K562 (cell line): ENCODE results near the gene IGSF9. TPM values are rescaled to one million over a fixed set of nuclear protein-coding genes. Genes with fewer than 3 reads are reported as not detected.

Source experiments
- ATAC-seq: fragments of 200-7000 bp; cut with Tn5 transposase; 3 replicates; pipeline ENCODE4 v1.9.1; 2020; ENCODE audit warnings: moderate library complexity
- BruUV-seq: library from RNA; stranded (reverse); fragments of 400-500 nt; replicated peaks from 2 replicates; lab custom pipeline; 2021; lab: Mats Ljungman, UMichigan
- CTCF ChIA-PET: fragments of 300-600 bp; formaldehyde crosslinking; extraction: SDS; loops from one replicate; lab custom pipeline; 2021; ENCODE audit warnings: low intra/inter-chr PET ratio; lab: Yijun Ruan, JAX
- POLR2A ChIA-PET: fragments of 300-600, 350-650 bp; sonication (Branson Sonifier 250); formaldehyde crosslinking; extraction: SDS; loops from one replicate; lab custom pipeline; 2021; ENCODE audit warnings: antibody characterized with exemption, inconsistent platforms; lab: Yijun Ruan, JAX
- DNase-seq, 4 experiments: peaks; one replicate each; pipeline versions ENCODE4 v3.0.0 to v3.0.0-alpha.2; 2011 to 2018; ENCODE audit warnings: low spot score in 3 of 4, mixed read lengths in 3 of 4; ENCODE audit errors: extremely low read depth in 1 of 4
- FAIRE-seq: peaks from 2 replicates; lab custom pipeline; 2011; peaks lifted over from hg19 to GRCh38; lab: Jason Lieb, UNC
- H2AFZ ChIP-seq: 2 replicates; pipeline ENCODE4 v1.6.0; 2011; ENCODE audit warnings: low read depth, low read length, control low read depth, inconsistent platforms
- H3K27ac ChIP-seq: fragments of 200-600 bp; 3 replicates; pipeline ENCODE4 v1.8.0; 2011; ENCODE audit warnings: low read depth, mild to moderate bottlenecking, control low read depth, inconsistent platforms, low read length, moderate library complexity, mixed read lengths; ENCODE audit errors: extremely low read depth
- H3K27me3 ChIP-seq, 2 experiments: fragments of 300-600 bp in 1 of 2; 2 replicates in 1 of 2; 3 replicates in 1 of 2; pipeline versions ENCODE4 v1.6.0 to v1.8.0; 2011; ENCODE audit warnings: inconsistent platforms in 2 of 2, low read length in 2 of 2, mild to moderate bottlenecking in 1 of 2, mixed read lengths in 1 of 2, moderate library complexity in 1 of 2; ENCODE audit not compliant: control insufficient read depth in 2 of 2, insufficient read depth in 2 of 2
- H3K36me3 ChIP-seq: fragments of 300-600 bp; 3 replicates; pipeline ENCODE4 v1.8.0; 2011; ENCODE audit warnings: mild to moderate bottlenecking, low read length, inconsistent platforms; ENCODE audit not compliant: control insufficient read depth, insufficient read depth
- H3K4me1 ChIP-seq, 2 experiments: fragments of 200-600 bp in 1 of 2; replicated peaks in 1 of 2; 2 replicates in 1 of 2; 3 replicates in 1 of 2; pipeline versions ENCODE4 v1.5.1 to v1.8.0; 2011; ENCODE audit warnings: inconsistent platforms in 2 of 2, low read length in 2 of 2, mild to moderate bottlenecking in 1 of 2, mixed read lengths in 1 of 2, moderate library complexity in 1 of 2; ENCODE audit not compliant: control insufficient read depth in 2 of 2, insufficient read depth in 2 of 2
- H3K4me2 ChIP-seq: 2 replicates; pipeline ENCODE4 v1.6.1; 2011; ENCODE audit warnings: low read length, control low read depth, inconsistent platforms, mixed read lengths; ENCODE audit not compliant: insufficient read depth
- H3K4me3 ChIP-seq: fragments of 200-600 bp; sonication (generic), shearing (Covaris generic); 2 replicates; pipeline ENCODE4 v1.5.1; 2016; ENCODE audit warnings: control low read depth, inconsistent platforms
- H3K79me2 ChIP-seq: fragments of 200-600 bp; 3 replicates; pipeline ENCODE4 v1.8.0; 2011; ENCODE audit warnings: low read length, inconsistent platforms; ENCODE audit not compliant: control insufficient read depth, insufficient read depth
- H3K9ac ChIP-seq, 2 experiments: 2 replicates each; pipeline versions ENCODE4 v1.6.0 to v1.6.1; 2011; ENCODE audit warnings: low read depth in 2 of 2, low read length in 2 of 2, control low read depth in 1 of 2, inconsistent platforms in 1 of 2, mild to moderate bottlenecking in 1 of 2, mixed read lengths in 1 of 2; ENCODE audit not compliant: insufficient read depth in 1 of 2
- H3K9me1 ChIP-seq: one replicate; pipeline ENCODE4 v1.6.0; 2011; ENCODE audit warnings: inconsistent platforms, mild to moderate bottlenecking, low read length, moderate library complexity; ENCODE audit not compliant: control insufficient read depth, insufficient read depth
- H3K9me3 ChIP-seq: replicated peaks from 2 replicates; pipeline ENCODE4 v1.5.1; 2011; ENCODE audit warnings: low read depth, low read length, inconsistent platforms; ENCODE audit not compliant: control insufficient read depth, insufficient read depth
- H4K20me1 ChIP-seq: replicated peaks from 2 replicates; pipeline ENCODE4 v1.6.1; 2011; ENCODE audit warnings: low read length, inconsistent platforms, mixed read lengths; ENCODE audit not compliant: control insufficient read depth, insufficient read depth
- ILF3 ChIP-seq: fragments of 450-650 bp; IDR thresholded peaks from 2 replicates; pipeline ENCODE4 v1.6.1; 2018; ENCODE audit warnings: antibody characterized with exemption, mild to moderate bottlenecking, moderate library complexity, borderline replicate concordance
- ZNF121 ChIP-seq: sonication (generic); formaldehyde crosslinking; conservative IDR thresholded peaks from 2 replicates; pipeline ENCODE4 v1.8.0; 2022; ENCODE audit warnings: missing genetic modification reagents
- WGBS: fragments of 100-300 bp; shearing (Covaris generic); methylation state at CpG from one replicate; pipeline ENCODE4 v1.1.6; 2016; ENCODE audit warnings: low coverage, mixed read lengths; ENCODE audit not compliant: insufficient coverage; ENCODE audit errors: missing lambda C conversion rate; 5-methylcytosine and 5-hydroxymethylcytosine counted together
- in situ Hi-C: fragments of 300-500 bp; cut with MboI; formaldehyde crosslinking; loops from 4 replicates; pipeline ENCODE4 v1.15.0; 2018; ENCODE audit warnings: inconsistent platforms, mixed read lengths
- intact Hi-C: fragments of 100-400 bp; cut with micrococcal nuclease; formaldehyde crosslinking; loops from 2 replicates; pipeline ENCODE4 v1.14.2; 2022
- polyA plus RNA-seq, 8 experiments: library from polyadenylated mRNA; depleted of rRNA in 4 of 8; stranded (reverse) in 5 of 8; unstranded in 3 of 8; fragments of >200 nt; fragmentation: Nextera tagmentation in 2 of 8; fragmentation: Illumina TruSeq in 1 of 8; extraction: Ambion mirVana in 2 of 8; extraction: Trizol in 1 of 8; gene quantifications; 2 replicates each; pipeline versions ENCODE4 v1.2.1 to v1.2.3, GENCODE V29; 2011 to 2014; ENCODE audit warnings: inconsistent platforms in 1 of 8, missing spikeins in 1 of 8
- total RNA-seq, 7 experiments: library from RNA; depleted of rRNA in 6 of 7; stranded (reverse); fragments of >200 nt in 6 of 7; fragmentation: Illumina TruSeq in 2 of 7; extraction: Trizol in 2 of 7; gene quantifications; 2 replicates each; pipeline versions ENCODE4 v1.2.1 to v1.2.3, GENCODE V29; 2011 to 2021; ENCODE audit warnings: low replicate concordance in 1 of 7

Gene IGSF9
- total and polyA plus RNA-seq, 9 of the 15 experiments (the other 6 are each of a cell fraction or from before 2014, with no cell fraction given), result 0.03 to 0.29 (median 0.07) TPM; not detected in 1

GRCh38 chr1:159938905-159939677, 6.3 kb downstream of the IGSF9 start:
- BruUV-seq, result no TSS peak
- H3K9me3 ChIP-seq, result no peaks in the 10 kb centered on the region
- POLR2A ChIA-PET, result interaction anchor here (0.6 to 1.5 kb wide), 3 partner anchors 15 to 157 kb away, joined by 3 to 5 read pairs (median 4); no protein-coding TSS in a partner anchor
- ATAC-seq, result no peak
- H3K9ac ChIP-seq, result no peak overlapping the region
- WGBS, result 4% methylated on average over 6 of the region's 6 CpGs
- no peak for TF ChIP-seq ILF3
- peak; percentile 89 for TF ChIP-seq ZNF121 (CRISPR knock-in tag)
- TF ChIP-seq, all 486 proteins: peak for 1
- Histone ChIP-seq H3K36me3 (no peaks in the 10 kb centered on the region), H2AFZ (no peak overlapping the region), H3K9me1 (no peaks in the 10 kb centered on the region), H3K27me3 (peaks cover 10 to 56% of the 10 kb centered on the region in 2 experiments), H3K4me1 (peaks cover 4 to 18% of the 10 kb centered on the region in 2 experiments; a peak in 4 of 5 replicates), H3K4me2 (no peak overlapping the region), H3K27ac (no peak overlapping the region), H3K4me3 (no peak overlapping the region), H3K79me2 (no peaks in the 10 kb centered on the region), H4K20me1 (peaks cover 7% of the 10 kb centered on the region; the same call in 1 of the 2 replicates)
- no peak for DNase-seq
- intact Hi-C loops, result loop anchor here (5.0 kb wide), 2 partner anchors 142 to 143 kb away; partner anchors contain the start of gene KCNJ9
- in situ Hi-C loops, result loop anchor here (5.0 kb wide), 1 partner anchor 68 kb away; no protein-coding TSS in a partner anchor
- CTCF ChIA-PET, result interaction anchor here (6.5 kb wide), 1 partner anchor 67 kb away, joined by 75 read pairs; no protein-coding TSS in a partner anchor
- no peak for FAIRE-seq
